H1 (cell line): ENCODE measurements around the gene HPCAL4. TPM values are rescaled to one million over a fixed set of nuclear protein-coding genes. Genes with fewer than 3 reads are reported as not detected.

Experiments
- CTCF ChIA-PET: fragments of 300-600 bp; sonication (Branson Sonifier 250); formaldehyde crosslinking; loops from one replicate; lab custom pipeline; 2021; ENCODE audit not compliant: partially characterized antibody; lab: Charles Lee
- POLR2A ChIA-PET: fragments of 300-600 bp; sonication (Branson Sonifier 250); formaldehyde crosslinking; loops from one replicate; lab custom pipeline; 2021; ENCODE audit warnings: inconsistent platforms; ENCODE audit not compliant: partially characterized antibody; lab: Charles Lee
- DNase-seq, 2 experiments: peaks; one replicate each; pipeline versions ENCODE4 v3.0.0 to v3.0.0-alpha.2; 2010 to 2022; ENCODE audit warnings: low spot score in 2 of 2, low read depth in 1 of 2, mixed read lengths in 1 of 2
- FAIRE-seq: peaks from 2 replicates; lab custom pipeline; 2011; peaks lifted over from hg19 to GRCh38; lab: Jason Lieb, UNC
- H2AFZ ChIP-seq: 2 replicates; pipeline ENCODE4 v1.8.1; 2012; ENCODE audit warnings: low read length, inconsistent platforms
- H2AK5ac ChIP-seq: 2 replicates; pipeline ENCODE4 v1.6.1; 2013; ENCODE audit warnings: low read depth, low read length
- H2BK120ac ChIP-seq: replicated peaks from 2 replicates; pipeline ENCODE3; 2013; ENCODE audit warnings: low read depth, low read length, inconsistent platforms
- H2BK12ac ChIP-seq: 2 replicates; pipeline ENCODE4 v1.6.1; 2013; ENCODE audit warnings: low read depth, low read length
- H2BK15ac ChIP-seq: 2 replicates; pipeline ENCODE4 v1.6.1; 2013; ENCODE audit warnings: low read length
- H2BK20ac ChIP-seq: 2 replicates; pipeline ENCODE4 v1.6.1; 2013; ENCODE audit warnings: low read length
- H2BK5ac ChIP-seq: 2 replicates; pipeline ENCODE4 v1.6.1; 2013; ENCODE audit warnings: low read depth, low read length
- H3K14ac ChIP-seq: 2 replicates; pipeline ENCODE4 v1.6.1; 2013; ENCODE audit warnings: inconsistent platforms; ENCODE audit not compliant: insufficient read length
- H3K18ac ChIP-seq: 2 replicates; pipeline ENCODE4 v1.6.1; 2013; ENCODE audit warnings: low read length; ENCODE audit errors: extremely low read depth
- H3K23ac ChIP-seq: 2 replicates; pipeline ENCODE4 v1.6.1; 2013; ENCODE audit warnings: inconsistent platforms; ENCODE audit not compliant: insufficient read length
- H3K23me2 ChIP-seq: 2 replicates; pipeline ENCODE4 v1.6.1; 2013; ENCODE audit warnings: low read depth, low read length
- H3K27ac ChIP-seq: 2 replicates; pipeline ENCODE4 v1.6.1; 2011; ENCODE audit warnings: low read depth, low read length, inconsistent platforms
- H3K27me3 ChIP-seq, 4 experiments: replicated peaks in 1 of 4; 1 replicate in 1 of 4; 2 replicates in 3 of 4; pipeline versions ENCODE4 v1.6.1 to v1.8.1; 2011 to 2013; ENCODE audit warnings: low read length in 3 of 4, mild to moderate bottlenecking in 3 of 4, inconsistent platforms in 2 of 4, mixed read lengths in 2 of 4, moderate library complexity in 1 of 4; ENCODE audit not compliant: control insufficient read depth in 3 of 4, insufficient read depth in 3 of 4; ENCODE audit errors: extremely low read depth in 1 of 4
- H3K36me3 ChIP-seq, 4 experiments: 2 replicates each; pipeline versions ENCODE4 v1.6.1 to v1.8.1; 2011 to 2013; ENCODE audit warnings: mild to moderate bottlenecking in 4 of 4, low read length in 3 of 4, moderate library complexity in 2 of 4, control low read depth in 1 of 4, inconsistent platforms in 1 of 4; ENCODE audit not compliant: insufficient read depth in 4 of 4, control insufficient read depth in 2 of 4
- H3K4ac ChIP-seq: replicated peaks from 2 replicates; pipeline ENCODE3; 2013; ENCODE audit warnings: low read length, low read depth, mixed read lengths, inconsistent platforms; ENCODE audit not compliant: insufficient read length
- H3K4me1 ChIP-seq, 4 experiments: replicated peaks in 1 of 4; 1 replicate in 1 of 4; 2 replicates in 3 of 4; pipeline versions ENCODE4 v1.6.1 to v1.8.1; 2011 to 2013; ENCODE audit warnings: low read length in 3 of 4, inconsistent platforms in 2 of 4, mixed read lengths in 1 of 4; ENCODE audit not compliant: insufficient read depth in 4 of 4, control insufficient read depth in 3 of 4
- H3K4me2 ChIP-seq, 2 experiments: 2 replicates each; pipeline versions ENCODE4 v1.6.1 to v1.8.1; 2011 to 2013; ENCODE audit warnings: low read depth in 2 of 2, low read length in 2 of 2, control low read depth in 1 of 2, inconsistent platforms in 1 of 2, mild to moderate bottlenecking in 1 of 2; ENCODE audit not compliant: insufficient read depth in 1 of 2
- H3K4me3 ChIP-seq, 4 experiments: fragments of 200-600, 300-600 bp in 1 of 4; sonication (generic), shearing (Covaris generic), sonication (Bioruptor Twin) in 1 of 4; 2 replicates each; pipeline versions ENCODE4 v1.5.1 to v1.8.1; 2011 to 2016; ENCODE audit warnings: low read length in 4 of 4, low read depth in 3 of 4, control low read depth in 2 of 4, inconsistent platforms in 2 of 4, mild to moderate bottlenecking in 2 of 4, mixed read lengths in 1 of 4, moderate library complexity in 1 of 4; ENCODE audit not compliant: insufficient read depth in 2 of 4; ENCODE audit errors: extremely low read depth in 1 of 4
- H3K56ac ChIP-seq: replicated peaks from 2 replicates; pipeline ENCODE3; 2013; ENCODE audit warnings: low read depth, mild to moderate bottlenecking, mixed read lengths, low read length, inconsistent platforms; ENCODE audit not compliant: insufficient read length
- H3K79me1 ChIP-seq: 2 replicates; pipeline ENCODE4 v1.6.1; 2013; ENCODE audit warnings: low read depth, low read length, control low read depth
- H3K79me2 ChIP-seq, 2 experiments: 2 replicates each; pipeline versions ENCODE4 v1.6.1 to v1.8.1; 2012 to 2013; ENCODE audit warnings: low read length in 2 of 2, mild to moderate bottlenecking in 2 of 2, inconsistent platforms in 1 of 2; ENCODE audit not compliant: insufficient read depth in 2 of 2, control insufficient read depth in 1 of 2
- H3K9ac ChIP-seq, 4 experiments: replicated peaks in 1 of 4; 1 replicate in 1 of 4; 2 replicates in 3 of 4; pipeline versions ENCODE4 v1.6.1 to v1.8.1; 2011 to 2013; ENCODE audit warnings: low read depth in 3 of 4, low read length in 3 of 4, control low read depth in 2 of 4, mild to moderate bottlenecking in 2 of 4, moderate library complexity in 2 of 4, inconsistent platforms in 1 of 4; ENCODE audit errors: extremely low read depth in 1 of 4
- H3K9me3 ChIP-seq, 2 experiments: 2 replicates each; pipeline versions ENCODE4 v1.6.1 to v1.8.1; 2012 to 2013; ENCODE audit warnings: mild to moderate bottlenecking in 2 of 2, moderate library complexity in 2 of 2, control low read depth in 1 of 2, inconsistent platforms in 1 of 2, low read depth in 1 of 2, low read length in 1 of 2, mixed read lengths in 1 of 2; ENCODE audit not compliant: insufficient read depth in 2 of 2
- H4K20me1 ChIP-seq, 2 experiments: replicated peaks in 1 of 2; 2 replicates each; pipeline versions ENCODE3 to v1.8.1; 2011 to 2013; ENCODE audit warnings: inconsistent platforms in 2 of 2, low read length in 2 of 2, mild to moderate bottlenecking in 1 of 2; ENCODE audit not compliant: insufficient read depth in 2 of 2, control insufficient read depth in 1 of 2
- H4K5ac ChIP-seq: 2 replicates; pipeline ENCODE4 v1.6.1; 2013; ENCODE audit warnings: low read length, low read depth, mixed read lengths, inconsistent platforms; ENCODE audit not compliant: insufficient read length
- H4K8ac ChIP-seq: 2 replicates; pipeline ENCODE4 v1.8.0; 2013; ENCODE audit warnings: mild to moderate bottlenecking, moderate library complexity, low read length, inconsistent platforms; ENCODE audit not compliant: insufficient read depth; ENCODE audit errors: extremely low read depth
- H4K91ac ChIP-seq: replicated peaks from 2 replicates; pipeline ENCODE3; 2013; ENCODE audit warnings: low read length, mixed read lengths, inconsistent platforms; ENCODE audit not compliant: insufficient read length
- ATF3 ChIP-seq: IDR thresholded peaks from 2 replicates; pipeline ENCODE4 v1.6.1; 2011; ENCODE audit warnings: low read depth, mild to moderate bottlenecking, low read length; ENCODE audit not compliant: insufficient read depth
- E2F6 ChIP-seq: IDR thresholded peaks from 2 replicates; pipeline ENCODE4 v1.6.1; 2012; ENCODE audit warnings: inconsistent platforms
- SAP30 ChIP-seq: fragments of 300-600 bp; sonication (generic); IDR thresholded peaks from 2 replicates; pipeline ENCODE4 v1.7.1; 2012; ENCODE audit warnings: low read length, moderate library complexity, mild to moderate bottlenecking, inconsistent platforms; ENCODE audit not compliant: insufficient read depth, insufficient replicate concordance
- WGBS, 2 experiments: shearing (Covaris generic) in 1 of 2; methylation state at CpG; one replicate each; pipeline versions ENCODE4 v1.1.6 to v1.1.7; 2013 to 2015; ENCODE audit warnings: low lambda C conversion rate in 2 of 2, mixed read lengths in 2 of 2, inconsistent platforms in 1 of 2, low coverage in 1 of 2, missing lambda C conversion rate in 1 of 2; ENCODE audit not compliant: insufficient replicate concordance in 2 of 2, insufficient coverage in 1 of 2, insufficient read length in 1 of 2; ENCODE audit errors: extremely low coverage in 1 of 2, missing lambda C conversion rate in 1 of 2; 5-methylcytosine and 5-hydroxymethylcytosine counted together
- polyA plus RNA-seq, 7 experiments: library from polyadenylated mRNA; depleted of rRNA in 3 of 7; stranded (reverse) in 5 of 7; unstranded in 2 of 7; fragments of >200 nt in 5 of 7; fragments of 200-250 nt in 2 of 7; gene quantifications; 1 replicate in 5 of 7; 2 replicates in 1 of 7; 4 replicates in 1 of 7; pipeline versions ENCODE4 v1.2.1 to v1.2.3, GENCODE V29; 2011 to 2013; ENCODE audit warnings: missing spikeins in 2 of 7, mixed read lengths in 2 of 7
- total RNA-seq: library from RNA; stranded (reverse); fragmentation: NEBNext Ultra II Directional; extraction: Animal tissue kit (Norgen Biotek cat#: 25700); gene quantifications from 2 replicates; pipeline ENCODE4 v1.2.1, GENCODE V29; 2021

HPCAL4 gene
- total and polyA plus RNA-seq, 2 of the 8 experiments (the other 6 are each of a cell fraction or from before 2014, with no cell fraction given) = 0.54 to 0.74 TPM

- no peak overlapping the region for H3K4me3 ChIP-seq
- H3K14ac ChIP-seq = no peak overlapping the region
- peaks cover 0 to 9% of the 10 kb centered on the region in 2 experiments for H4K20me1 ChIP-seq
- no peak overlapping the region for H4K8ac ChIP-seq
- CTCF ChIA-PET = interaction anchor here (1.0 to 3.0 kb wide), 8 partner anchors 9 to 42 kb away, joined by 3 to 14 read pairs (median 4); no protein-coding TSS in a partner anchor
- peaks cover 48 to 91% (median 80%) of the 10 kb centered on the region in 4 experiments for H3K27me3 ChIP-seq
- no peaks in the 10 kb centered on the region for H3K4me1 ChIP-seq
- WGBS, 2 experiments = 66% methylated on average over 4 of the region's 4 CpGs; no CpG with 5 or more reads in 1 of the 2 experiments
- no peak overlapping the region for H2AK5ac ChIP-seq
- no peak overlapping the region for H2BK20ac ChIP-seq
- no peaks in the 10 kb centered on the region for H3K9me3 ChIP-seq
- no peak overlapping the region for H2BK12ac ChIP-seq
- H3K56ac ChIP-seq = no peak overlapping the region
- no peak overlapping the region for H2BK120ac ChIP-seq
- H4K91ac ChIP-seq = no peak overlapping the region
- no peak for DNase-seq
- POLR2A ChIA-PET = interaction anchor here (0.6 to 1.6 kb wide), 2 partner anchors 14 to 96 kb away, joined by 3 read pairs; no protein-coding TSS in a partner anchor
- H2BK15ac ChIP-seq = no peak overlapping the region
- H3K23me2 ChIP-seq = no peaks in the 10 kb centered on the region
- FAIRE-seq = no peak
- H3K4ac ChIP-seq = no peak overlapping the region
- H3K18ac ChIP-seq = no peak overlapping the region
- H3K9ac ChIP-seq = no peak overlapping the region
- TF ChIP-seq E2F6 = peak; percentile 71
- TF ChIP-seq ATF3 = no peak
- TF ChIP-seq SAP30 = no peak
- H2BK5ac ChIP-seq = no peak overlapping the region
- no peak overlapping the region for H4K5ac ChIP-seq
- H2AFZ ChIP-seq = no peak overlapping the region
- no peaks in the 10 kb centered on the region for H3K79me2 ChIP-seq
- H3K79me1 ChIP-seq = no peaks in the 10 kb centered on the region
- H3K23ac ChIP-seq = no peak overlapping the region
- no peaks in the 10 kb centered on the region for H3K36me3 ChIP-seq
- no peak overlapping the region for H3K27ac ChIP-seq
- H3K4me2 ChIP-seq = no peak overlapping the region
These were observed 13.6 kb downstream of the HPCAL4 start for GRCh38 chr1:39677645-39678044.
